OCI-LY7 (cell line): ENCODE measurements around the gene SMAD4.

Experiments
- EZH2phosphoT487 ChIP-seq: fragments of 200-600 bp; sonication (generic); IDR thresholded peaks from 2 replicates; pipeline ENCODE4 v1.6.1; 2018; ENCODE audit warnings: low read depth, borderline replicate concordance, mild to moderate bottlenecking, mixed run types, antibody characterized with exemption, low read length, moderate library complexity, mixed read lengths
- TF ChIP-seq, protein P1 (sequence below): fragments of 200-600 bp; sonication (generic); conservative IDR thresholded peaks from 2 replicates; pipeline ENCODE4 v1.5.1; 2014; ENCODE audit warnings: mild to moderate bottlenecking, antibody characterized with exemption, low read length, moderate library complexity, mixed read lengths

DNA sequence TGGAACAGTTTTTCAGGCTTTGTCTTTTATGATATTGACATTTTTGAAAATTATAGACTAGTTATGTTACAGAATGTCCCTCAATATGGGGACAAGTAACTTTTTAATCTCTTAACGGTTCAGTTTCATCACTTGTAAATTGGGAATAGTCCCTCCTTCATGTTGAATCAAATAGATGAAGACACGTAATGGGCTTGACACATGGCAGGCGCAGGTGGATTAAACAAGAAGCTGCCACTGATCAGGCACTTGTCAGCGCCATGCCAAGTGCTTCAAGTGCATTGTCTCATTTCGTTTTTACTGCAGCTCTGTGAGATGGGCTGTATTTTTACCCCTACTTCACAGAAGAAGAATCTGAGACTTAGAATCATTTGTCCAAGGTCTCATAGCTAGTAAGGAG, 9.5 kb upstream of the SMAD4 start:
- no peak for TF ChIP-seq EZH2phosphoT487
- TF ChIP-seq, protein P1, sequence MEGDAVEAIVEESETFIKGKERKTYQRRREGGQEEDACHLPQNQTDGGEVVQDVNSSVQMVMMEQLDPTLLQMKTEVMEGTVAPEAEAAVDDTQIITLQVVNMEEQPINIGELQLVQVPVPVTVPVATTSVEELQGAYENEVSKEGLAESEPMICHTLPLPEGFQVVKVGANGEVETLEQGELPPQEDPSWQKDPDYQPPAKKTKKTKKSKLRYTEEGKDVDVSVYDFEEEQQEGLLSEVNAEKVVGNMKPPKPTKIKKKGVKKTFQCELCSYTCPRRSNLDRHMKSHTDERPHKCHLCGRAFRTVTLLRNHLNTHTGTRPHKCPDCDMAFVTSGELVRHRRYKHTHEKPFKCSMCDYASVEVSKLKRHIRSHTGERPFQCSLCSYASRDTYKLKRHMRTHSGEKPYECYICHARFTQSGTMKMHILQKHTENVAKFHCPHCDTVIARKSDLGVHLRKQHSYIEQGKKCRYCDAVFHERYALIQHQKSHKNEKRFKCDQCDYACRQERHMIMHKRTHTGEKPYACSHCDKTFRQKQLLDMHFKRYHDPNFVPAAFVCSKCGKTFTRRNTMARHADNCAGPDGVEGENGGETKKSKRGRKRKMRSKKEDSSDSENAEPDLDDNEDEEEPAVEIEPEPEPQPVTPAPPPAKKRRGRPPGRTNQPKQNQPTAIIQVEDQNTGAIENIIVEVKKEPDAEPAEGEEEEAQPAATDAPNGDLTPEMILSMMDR: no peak
